GM20431 (cell line): ENCODE data around the gene OXNAD1.

ENCODE experiments used
- in situ Hi-C: fragments of 300-500 bp; cut with MseI, MboI; formaldehyde crosslinking; loops from one replicate; pipeline ENCODE4 v1.15.0; 2020; ENCODE audit warnings: low sequenced_read_pairs; ENCODE audit not compliant: unreplicated experiment

Gene OXNAD1

GRCh38 chr3:16243706-16244490, 21.1 kb upstream of the OXNAD1 start:
- in situ Hi-C loops: loop anchor here (10.0 kb wide), 1 partner anchor 199 kb away; no protein-coding TSS in a partner anchor

- in situ Hi-C loops: loop anchor here (10.0 kb wide), 1 partner anchor 201 kb away; no protein-coding TSS in a partner anchor
Measured at GRCh38 chr3:16245609-16246008, 19.4 kb upstream of the OXNAD1 start.

DNA sequence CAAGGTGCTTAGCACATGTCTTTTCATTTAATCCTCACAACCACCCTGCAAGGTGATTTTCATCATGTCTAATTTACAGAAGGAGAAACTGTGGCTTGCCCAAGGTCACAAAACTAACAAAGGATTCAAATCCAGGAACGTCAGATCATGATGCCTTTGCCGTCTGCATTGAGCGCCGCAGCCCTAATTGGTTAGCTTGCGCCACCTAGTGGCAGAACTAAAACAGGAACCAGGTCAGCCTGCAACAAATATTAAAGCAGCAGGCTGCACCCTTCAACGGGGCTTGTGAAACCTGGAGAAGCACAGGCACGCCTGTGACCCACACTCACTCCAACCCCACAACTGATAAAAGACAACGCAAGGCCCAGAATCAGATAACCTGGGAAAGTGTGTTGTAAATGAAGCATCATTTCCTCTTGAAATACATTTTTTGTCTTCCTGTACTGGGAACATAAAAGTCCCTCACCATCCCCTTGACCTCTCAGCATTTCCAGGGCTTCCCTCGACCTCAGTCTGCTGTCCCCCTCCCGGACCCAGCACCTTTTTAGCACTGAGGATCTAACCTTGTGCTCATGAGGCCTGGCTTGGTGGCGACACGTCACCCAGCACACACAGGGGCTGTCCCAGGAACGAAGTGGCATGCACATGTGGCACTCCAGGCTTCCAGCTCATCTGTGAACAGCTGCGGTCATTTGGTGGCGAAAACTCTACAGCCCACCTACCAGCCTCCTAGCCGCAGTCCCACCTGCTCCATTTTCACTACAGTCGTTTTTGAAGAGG, 17.5 kb upstream of the OXNAD1 start:
- in situ Hi-C loops: loop anchor here (10.0 kb wide), 1 partner anchor 203 kb away; no protein-coding TSS in a partner anchor

DNA sequence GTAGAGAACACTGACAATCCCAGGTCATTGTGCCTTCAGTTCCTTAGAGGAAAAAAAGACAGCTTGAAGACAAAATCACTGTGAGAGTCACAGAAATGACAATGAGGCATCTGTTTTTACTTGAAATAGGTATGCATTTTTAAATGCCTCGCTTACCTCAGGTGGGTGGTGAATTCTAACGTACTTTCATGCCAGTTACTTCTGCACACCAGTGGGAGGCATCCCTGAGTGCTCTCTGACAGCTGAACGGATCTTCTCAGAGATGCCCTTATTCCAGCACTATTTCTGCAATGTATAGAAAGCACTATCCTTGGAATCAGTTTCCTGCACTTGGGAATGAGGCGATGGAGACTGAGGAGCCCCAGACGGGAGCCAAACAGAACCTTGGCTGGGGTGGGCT, 16.5 kb upstream of the OXNAD1 start:
- in situ Hi-C loops: loop anchor here (10.0 kb wide), 1 partner anchor 204 kb away; no protein-coding TSS in a partner anchor

GRCh38 chr3:16249336-16249735, 15.7 kb upstream of the OXNAD1 start:
- in situ Hi-C loops: loop anchor here (10.0 kb wide), 1 partner anchor 205 kb away; no protein-coding TSS in a partner anchor

DNA sequence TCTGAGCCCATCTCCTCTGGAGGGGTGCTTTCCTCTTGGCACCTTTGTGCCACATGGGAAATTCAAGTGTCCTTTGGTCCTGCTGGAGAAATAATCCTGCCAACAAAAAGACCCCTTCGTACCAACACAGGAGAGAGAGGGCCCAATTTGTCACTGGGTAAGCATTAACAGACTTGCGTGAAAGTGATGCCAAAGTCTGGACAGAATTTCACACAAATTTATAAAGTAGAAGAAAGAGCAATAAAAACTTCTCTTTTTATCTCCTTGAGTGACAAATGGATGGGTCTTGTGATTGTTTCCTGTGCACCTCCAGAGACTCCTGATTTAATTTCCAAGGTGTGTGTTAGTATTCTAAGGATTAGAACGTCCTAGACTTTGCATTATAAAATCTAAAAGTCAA, 15.1 kb upstream of the OXNAD1 start:
- in situ Hi-C loops: loop anchor here (10.0 kb wide), 1 partner anchor 205 kb away; no protein-coding TSS in a partner anchor

DNA sequence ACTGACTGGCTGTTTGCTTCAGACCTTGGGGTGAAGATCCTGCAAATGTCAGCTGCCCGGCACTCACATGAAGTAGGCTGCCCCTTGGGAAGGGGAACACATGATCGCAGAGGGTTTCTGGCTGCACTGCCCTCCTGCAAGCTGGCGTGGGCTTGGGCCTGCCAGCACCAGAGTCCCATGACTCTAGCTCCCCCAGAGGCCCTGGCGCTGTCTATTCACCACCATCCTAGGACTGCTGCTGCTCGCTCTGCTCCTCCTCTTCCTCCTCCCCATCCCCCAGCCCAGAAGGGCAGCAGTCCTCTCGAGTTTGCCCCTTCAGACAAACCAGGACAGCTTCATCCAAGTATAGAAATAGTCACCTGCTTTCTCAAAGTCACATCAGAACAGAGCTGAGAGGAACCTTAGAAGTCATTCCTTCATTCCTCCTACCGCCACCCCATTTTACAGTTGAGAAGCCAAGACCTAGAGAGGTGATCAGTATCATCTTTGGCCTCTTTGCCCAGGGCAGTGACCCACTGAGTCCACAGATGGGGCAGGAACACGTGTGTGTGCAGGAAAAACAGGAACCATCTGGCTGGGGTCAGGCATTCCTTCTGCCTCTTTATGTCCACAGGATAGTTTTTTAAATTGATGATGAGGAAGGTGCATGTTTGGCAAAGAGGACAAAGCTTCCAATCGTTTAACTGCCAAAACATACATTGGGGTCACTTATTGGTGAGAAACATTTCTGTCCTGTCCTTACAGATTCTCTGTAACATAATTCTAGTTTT, 13.5 kb upstream of the OXNAD1 start:
- in situ Hi-C loops: no loop called here

GRCh38 chr3:16252243-16252978, 12.6 kb upstream of the OXNAD1 start:
- in situ Hi-C loops: no loop called here

- in situ Hi-C loops: no loop called here
Measured at GRCh38 chr3:16252988-16253387, 12.0 kb upstream of the OXNAD1 start.

- in situ Hi-C loops: no loop called here
Measured at GRCh38 chr3:16253601-16254000, 11.4 kb upstream of the OXNAD1 start.

DNA sequence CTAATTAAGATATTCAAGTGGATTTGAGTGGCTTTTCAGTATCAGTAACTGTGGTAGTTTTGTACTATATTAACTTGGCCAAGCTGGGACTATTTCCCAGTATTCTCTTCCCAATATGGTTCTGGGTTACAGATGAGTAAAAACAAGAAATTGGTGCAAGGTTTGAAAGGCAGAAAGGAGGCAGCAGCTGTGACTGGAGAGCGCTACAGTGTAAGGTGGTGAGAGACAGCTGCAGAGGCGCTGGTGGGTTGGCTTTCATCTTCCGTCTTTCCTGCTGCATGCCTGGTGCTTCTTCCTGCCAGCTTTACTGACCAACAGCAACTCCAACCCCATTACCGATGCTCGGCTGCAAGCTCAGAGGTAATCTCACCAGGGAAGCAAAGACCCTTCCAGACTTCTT, 10.1 kb upstream of the OXNAD1 start:
- in situ Hi-C loops: no loop called here

- in situ Hi-C loops: no loop called here
Measured at GRCh38 chr3:16255326-16255725, 9.7 kb upstream of the OXNAD1 start.

DNA sequence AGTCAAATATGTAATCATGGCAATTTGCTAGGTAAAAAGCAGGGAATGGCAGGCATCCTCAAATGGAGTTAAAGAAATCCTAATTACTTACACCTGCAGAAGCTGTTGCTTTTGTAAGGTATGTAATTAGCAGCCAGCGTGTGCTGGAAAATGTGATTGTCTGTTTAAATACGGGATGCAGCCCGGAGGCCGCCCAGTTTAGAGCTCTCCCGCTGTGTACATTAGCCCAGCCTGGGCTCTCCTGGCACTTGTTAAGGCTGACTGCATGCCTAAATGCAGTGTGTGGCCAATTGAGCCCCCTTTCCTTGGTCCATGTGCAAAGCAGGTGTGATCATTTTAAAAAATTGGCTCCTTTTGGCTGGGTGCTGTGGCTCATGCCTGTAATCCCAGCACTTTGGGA, 9.3 kb upstream of the OXNAD1 start:
- in situ Hi-C loops: no loop called here

- in situ Hi-C loops: no loop called here
Measured at GRCh38 chr3:16257309-16257708, 7.7 kb upstream of the OXNAD1 start.

- in situ Hi-C loops: no loop called here
Measured at GRCh38 chr3:16258177-16258576, 6.8 kb upstream of the OXNAD1 start.

- in situ Hi-C loops: no loop called here
Measured at GRCh38 chr3:16258866-16259265, 6.1 kb upstream of the OXNAD1 start.

- in situ Hi-C loops: no loop called here
Measured at GRCh38 chr3:16260046-16260445, 5.0 kb upstream of the OXNAD1 start.

DNA sequence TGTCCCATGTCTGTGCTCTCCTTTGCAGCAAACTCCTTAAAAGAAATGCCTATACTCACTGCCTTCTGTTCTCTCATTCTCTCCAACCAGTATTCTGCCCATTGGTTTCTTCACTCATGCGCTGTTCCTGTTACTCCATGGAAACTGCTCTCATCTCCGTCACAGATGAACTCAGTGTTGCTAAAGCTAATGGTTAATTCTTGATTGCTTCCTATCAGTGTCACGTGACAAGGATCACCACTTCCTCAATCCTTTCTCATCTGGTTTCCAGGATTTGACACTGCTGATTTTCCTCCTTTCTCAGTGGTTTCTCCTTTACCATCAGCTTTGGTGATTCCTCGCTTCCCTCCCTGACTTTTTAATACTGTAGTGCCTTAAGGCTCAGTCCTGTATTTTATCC, 2.8 kb upstream of the OXNAD1 start:
- in situ Hi-C loops: no loop called here

DNA sequence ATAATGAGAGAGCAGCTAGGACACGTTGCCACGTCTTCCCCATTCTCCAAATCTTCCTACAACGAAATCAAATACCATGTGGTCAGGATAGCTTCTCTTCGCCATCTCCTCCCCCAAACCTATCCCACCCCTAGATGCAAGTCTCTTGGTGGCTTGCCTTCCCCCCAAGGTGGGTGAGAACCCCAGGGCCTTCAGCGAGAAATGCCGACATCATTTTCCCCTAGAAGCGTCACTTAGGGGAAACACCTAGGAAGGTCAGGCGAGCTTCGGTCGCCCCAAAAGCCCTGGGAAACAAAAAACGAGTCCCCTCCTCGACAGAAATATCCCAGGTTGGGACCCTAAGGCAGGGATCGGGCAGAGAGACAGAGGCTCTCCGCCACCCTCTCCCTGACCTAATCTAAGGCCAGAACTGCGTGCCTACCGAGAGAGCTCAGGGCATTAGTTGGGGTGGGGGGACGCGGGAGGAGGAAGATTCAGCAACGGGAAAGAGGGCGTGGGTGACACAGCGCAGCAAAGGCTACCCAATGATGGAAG, 771 bp upstream of the OXNAD1 start:
- in situ Hi-C loops: no loop called here

GRCh38 chr3:16265455-16265786, 409 bp downstream of the OXNAD1 start:
- in situ Hi-C loops: no loop called here
